AG04449 (cell line): ENCODE measurements around the gene RSPO1.
"Not testable (repeated sequence)": the region's sequence is repeated elsewhere in the genome, so short reads cannot be mapped to it uniquely, and the experiment has no call there.

Source experiments
- CTCF ChIA-PET: fragments of 350-600 bp; formaldehyde crosslinking; extraction: SDS; loops from one replicate; lab custom pipeline; 2021; ENCODE audit warnings: antibody characterized with exemption; lab: Yijun Ruan, JAX
- POLR2A ChIA-PET: fragments of 400-600, 350-600 bp; formaldehyde crosslinking; extraction: SDS; loops from one replicate; lab custom pipeline; 2020; ENCODE audit warnings: antibody characterized with exemption, inconsistent platforms; lab: Yijun Ruan, JAX
- DNase-seq: peaks from one replicate; pipeline ENCODE4 v3.0.0-alpha.2; 2010; ENCODE audit warnings: low read depth, low spot score
- H3K4me3 ChIP-seq: 2 replicates; pipeline ENCODE4 v1.5.1; 2011; ENCODE audit warnings: low read depth, mild to moderate bottlenecking, control low read depth, low read length
- CTCF ChIP-seq: IDR thresholded peaks from one replicate; pipeline ENCODE4 v1.5.1; 2011; ENCODE audit warnings: mild to moderate bottlenecking, moderate library complexity, low read length, control low read depth, inconsistent platforms; ENCODE audit not compliant: insufficient read depth; ENCODE audit errors: missing control alignments

Gene RSPO1

DNA sequence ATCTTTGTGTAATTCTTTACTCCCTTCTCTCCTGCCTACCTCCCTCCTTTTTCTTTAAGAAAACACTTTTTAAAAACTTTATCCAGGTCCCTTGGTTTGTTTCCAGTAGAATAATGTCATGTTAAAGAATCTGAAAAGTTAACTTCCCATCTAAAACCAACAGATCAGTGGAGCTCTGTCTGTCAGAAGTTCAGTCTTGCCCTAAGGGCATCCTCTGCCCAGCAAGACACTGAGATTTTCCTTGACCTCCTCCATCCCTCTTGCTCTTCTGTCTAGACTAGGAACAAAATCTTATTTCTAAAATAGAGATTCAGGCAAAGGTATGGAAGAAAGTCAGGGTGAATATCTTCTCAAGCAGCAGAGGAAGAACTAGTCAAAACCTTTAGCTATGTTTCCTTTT lies 33.3 kb downstream of the RSPO1 start:
- POLR2A ChIA-PET: no interaction called here
- H3K4me3 ChIP-seq: no peak overlapping the region
- no peak for DNase-seq
- TF ChIP-seq CTCF: no peak
- CTCF ChIA-PET: interaction anchor here (1.0 to 14.5 kb wide), 4 partner anchors 8 to 78 kb away, joined by 3 to 382 read pairs (median 8); no protein-coding TSS in a partner anchor

GRCh38 chr1:37599940-37600339 lies 34.8 kb downstream of the RSPO1 start:
- TF ChIP-seq CTCF: no peak
- DNase-seq: no peak
- CTCF ChIA-PET: interaction anchor here (1.1 to 14.5 kb wide), 4 partner anchors 7 to 93 kb away, joined by 3 to 382 read pairs (median 10); partner anchors contain the start of gene CDCA8
- POLR2A ChIA-PET: no interaction called here
- H3K4me3 ChIP-seq: no peak overlapping the region

DNA sequence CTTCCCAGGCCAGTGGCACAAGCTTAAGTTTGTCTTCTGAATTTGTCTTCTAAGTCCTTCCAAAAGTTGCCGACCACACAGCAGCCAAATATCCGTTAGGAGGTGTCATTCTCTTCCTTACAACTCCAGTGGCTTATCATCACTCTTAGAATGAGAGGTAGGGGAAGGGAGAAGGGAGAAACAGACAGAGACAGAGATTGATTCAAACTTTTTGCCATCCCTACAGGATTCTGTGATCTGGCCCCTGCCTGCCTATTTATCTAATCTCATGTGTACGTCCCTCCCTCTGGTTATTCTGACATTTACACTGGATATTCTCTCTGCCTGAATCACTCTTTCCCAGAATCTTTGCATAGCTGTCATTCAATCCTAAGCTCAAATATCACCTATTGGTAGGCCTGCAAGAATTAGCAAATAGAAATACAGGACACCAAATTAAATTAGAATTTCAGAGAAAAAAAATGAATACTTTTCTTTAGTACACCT lies 38.5 kb downstream of the RSPO1 start:
- peak overlapping the region; percentile 91 for H3K4me3 ChIP-seq
- POLR2A ChIA-PET: interaction anchor here (0.9 to 1.4 kb wide), 5 partner anchors 9 to 94 kb away, joined by 3 to 4 read pairs (median 4); partner anchors contain the start of gene MEAF6
- DNase-seq: no peak
- CTCF ChIA-PET: interaction anchor here (0.6 to 14.5 kb wide), 7 partner anchors 9 to 142 kb away, joined by 3 to 382 read pairs (median 4); no protein-coding TSS in a partner anchor
- no peak for TF ChIP-seq CTCF

GRCh38 chr1:37595440-37596181 lies 39.1 kb downstream of the RSPO1 start, which contains the start of gene GNL2:
Gene GNL2 (minus strand): TSS chr1:37595937. CDS start chr1:37595822, 115 bp downstream.
- no peak for TF ChIP-seq CTCF
- ChIA-PET POLR2A (interaction anchor here (0.9 to 1.4 kb wide), 5 partner anchors 9 to 95 kb away, joined by 3 to 4 read pairs (median 4); partner anchors contain the start of gene MEAF6), CTCF (interaction anchor here (0.6 to 14.5 kb wide), 6 partner anchors 9 to 84 kb away, joined by 3 to 382 read pairs (median 4); no protein-coding TSS in a partner anchor)
- DNase-seq: peak; percentile 59
- H3K4me3 ChIP-seq: peak within 1 kb of the TSS; percentile 91

- POLR2A ChIA-PET: interaction anchor here (1.0 kb wide), 1 partner anchor 19 kb away, joined by 3 read pairs; no protein-coding TSS in a partner anchor
- no peak for TF ChIP-seq CTCF
- DNase-seq: no peak
- H3K4me3 ChIP-seq: no peak overlapping the region
- CTCF ChIA-PET: interaction anchor here (1.0 to 1.6 kb wide), 4 partner anchors 9 to 139 kb away, joined by 4 to 6 read pairs (median 5); partner anchors contain the start of gene MEAF6
Measured at GRCh38 chr1:37593726-37594125, 41.0 kb downstream of the RSPO1 start.

GRCh38 chr1:37588939-37589338 lies 45.8 kb downstream of the RSPO1 start:
- no peak overlapping the region for H3K4me3 ChIP-seq
- no peak for TF ChIP-seq CTCF
- no peak for DNase-seq
- CTCF ChIA-PET: interaction anchor here (1.2 to 2.3 kb wide), 3 partner anchors 11 to 14 kb away, joined by 5 to 7 read pairs (median 6); no protein-coding TSS in a partner anchor
- POLR2A ChIA-PET: no interaction called here

- CTCF ChIA-PET: not testable (repeated sequence)
Measured at GRCh38 chr1:37584544-37584943, 50.1 kb downstream of the RSPO1 start.

More at GRCh38 chr1:37584544-37584943, 50.1 kb downstream of the RSPO1 start:
- DNase-seq, H3K4me3 ChIP-seq, POLR2A ChIA-PET: not testable (repeated sequence)
